ENCODE measurements around the gene MTAP.

DNA sequence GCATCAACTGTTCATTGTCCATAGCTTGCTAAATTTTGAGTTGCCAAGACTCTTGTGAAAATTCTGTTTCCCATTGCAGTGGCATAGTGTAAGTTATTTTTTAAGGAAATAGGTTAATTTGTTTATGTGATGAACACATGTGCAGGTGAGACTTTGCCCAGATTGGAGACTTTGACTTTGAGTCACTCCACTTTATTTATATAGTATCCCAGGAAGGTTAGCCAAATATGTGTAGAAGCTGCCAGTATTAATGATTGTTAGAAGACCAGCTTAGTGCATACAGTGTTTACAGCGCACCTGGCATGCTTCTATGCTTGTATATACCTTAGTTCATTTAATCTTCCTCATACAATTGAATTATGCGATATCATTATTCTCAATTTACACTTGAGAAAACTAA lies 51.0 kb downstream of the MTAP start:
- TF ChIP-seq, protein P1, sequence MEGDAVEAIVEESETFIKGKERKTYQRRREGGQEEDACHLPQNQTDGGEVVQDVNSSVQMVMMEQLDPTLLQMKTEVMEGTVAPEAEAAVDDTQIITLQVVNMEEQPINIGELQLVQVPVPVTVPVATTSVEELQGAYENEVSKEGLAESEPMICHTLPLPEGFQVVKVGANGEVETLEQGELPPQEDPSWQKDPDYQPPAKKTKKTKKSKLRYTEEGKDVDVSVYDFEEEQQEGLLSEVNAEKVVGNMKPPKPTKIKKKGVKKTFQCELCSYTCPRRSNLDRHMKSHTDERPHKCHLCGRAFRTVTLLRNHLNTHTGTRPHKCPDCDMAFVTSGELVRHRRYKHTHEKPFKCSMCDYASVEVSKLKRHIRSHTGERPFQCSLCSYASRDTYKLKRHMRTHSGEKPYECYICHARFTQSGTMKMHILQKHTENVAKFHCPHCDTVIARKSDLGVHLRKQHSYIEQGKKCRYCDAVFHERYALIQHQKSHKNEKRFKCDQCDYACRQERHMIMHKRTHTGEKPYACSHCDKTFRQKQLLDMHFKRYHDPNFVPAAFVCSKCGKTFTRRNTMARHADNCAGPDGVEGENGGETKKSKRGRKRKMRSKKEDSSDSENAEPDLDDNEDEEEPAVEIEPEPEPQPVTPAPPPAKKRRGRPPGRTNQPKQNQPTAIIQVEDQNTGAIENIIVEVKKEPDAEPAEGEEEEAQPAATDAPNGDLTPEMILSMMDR (IDR thresholded peaks at IDR 0.05 in 8 of 11, conservative IDR thresholded peaks at IDR 0.05 in 3 of 11) = no peak
- TF ChIP-seq POLR2AphosphoS5 (IDR thresholded peaks at IDR 0.05) = no peak
